Urinary bladder (tissue), 4 donors: ENCODE measurements around the gene PSMB5. TPM values are rescaled to one million over a fixed set of nuclear protein-coding genes. Genes with fewer than 3 reads are reported as not detected.
"Not testable (repeated sequence)": the region's sequence is repeated elsewhere in the genome, so short reads cannot be mapped to it uniquely, and the experiment has no call there.

Experiments used
- DNase-seq: peaks from one replicate; pipeline ENCODE4 v3.0.0-alpha.2; 2015; ENCODE audit errors: extremely low spot score
- H3K27ac ChIP-seq: one replicate; pipeline ENCODE4 v1.5.1; 2013; ENCODE audit warnings: low read depth, mild to moderate bottlenecking, moderate library complexity
- H3K36me3 ChIP-seq: one replicate; pipeline ENCODE4 v1.6.1; 2013; ENCODE audit warnings: mild to moderate bottlenecking, moderate library complexity; ENCODE audit not compliant: insufficient read depth
- H3K4me1 ChIP-seq: one replicate; pipeline ENCODE4 v1.6.1; 2013; ENCODE audit warnings: mild to moderate bottlenecking, moderate library complexity; ENCODE audit not compliant: insufficient read depth
- H3K4me3 ChIP-seq: one replicate; pipeline ENCODE4 v1.5.1; 2013; ENCODE audit warnings: low read depth, low read length
- WGBS: extraction: QIAGEN DNeasy Blood & Tissue Kit; methylation state at CpG from one replicate; pipeline ENCODE4 v1.1.7; 2013; 5-methylcytosine and 5-hydroxymethylcytosine counted together
- polyA plus RNA-seq: library from polyadenylated mRNA; stranded (reverse); fragments of 200-250 nt; gene quantifications from one replicate; pipeline ENCODE4 v1.2.3, GENCODE V29; 2013
- total RNA-seq: library from RNA; depleted of rRNA; stranded (reverse); fragments of >200 nt; gene quantifications from one replicate; pipeline ENCODE4 v1.2.3, GENCODE V29; 2014
- donor health status: healthy with polysubstance abuse.
- donor health status: healthy.

Gene PSMB5
- total and polyA plus RNA-seq, 2 donors, result 70.3 to 135 TPM

GRCh38 chr14:23006544-23007419, 27.9 kb downstream of the PSMB5 start:
- Histone ChIP-seq H3K4me1 (no peaks in the 10 kb centered on the region), H3K27ac (peak overlapping the region; percentile 91), H3K4me3 (peak overlapping the region; percentile 65), H3K36me3 (no peaks in the 10 kb centered on the region)
- WGBS, result under 1% methylated on average over 62 of the region's 62 CpGs
- DNase-seq, result peak; percentile 97

GRCh38 chr14:23006188-23006534, 28.5 kb downstream of the PSMB5 start:
- H3K36me3 ChIP-seq, result no peaks in the 10 kb centered on the region
- peak overlapping the region; percentile 91 for H3K27ac ChIP-seq
- no peaks in the 10 kb centered on the region for H3K4me1 ChIP-seq
- WGBS, result 44% methylated on average over 5 of the region's 5 CpGs
- no peak for DNase-seq
- H3K4me3 ChIP-seq, result peak overlapping the region; percentile 65

- Histone ChIP-seq H3K27ac (no peak overlapping the region), H3K4me1 (no peaks in the 10 kb centered on the region), H3K36me3 (no peaks in the 10 kb centered on the region), H3K4me3 (no peak overlapping the region)
- DNase-seq, result no peak
- WGBS, result 74% methylated on average over 3 of the region's 3 CpGs
These were observed 29.1 kb downstream of the PSMB5 start for GRCh38 chr14:23005451-23006187.

GRCh38 chr14:23004274-23004673, 30.4 kb downstream of the PSMB5 start:
- H3K4me1 ChIP-seq, H3K4me3 ChIP-seq, DNase-seq, H3K27ac ChIP-seq, H3K36me3 ChIP-seq: not testable (repeated sequence)
- 96% methylated on average over 4 of the region's 4 CpGs for WGBS

GRCh38 chr14:23002592-23002991, 32.1 kb downstream of the PSMB5 start:
- WGBS, result 96% methylated on average over 3 of the region's 3 CpGs
- no peaks in the 10 kb centered on the region for H3K4me1 ChIP-seq

GRCh38 chr14:23000860-23001259, 33.8 kb downstream of the PSMB5 start:
- Histone ChIP-seq H3K4me3 (no peak overlapping the region), H3K27ac (no peak overlapping the region), H3K4me1 (no peaks in the 10 kb centered on the region), H3K36me3 (peaks cover 2% of the 10 kb centered on the region)
- 92% methylated on average over 2 of the region's 2 CpGs for WGBS
- no peak for DNase-seq

More at GRCh38 chr14:23002592-23002991, 32.1 kb downstream of the PSMB5 start:
- Histone ChIP-seq H3K36me3 (peaks cover 2% of the 10 kb centered on the region), H3K27ac (no peak overlapping the region), H3K4me3 (no peak overlapping the region)
- no peak for DNase-seq

GRCh38 chr14:22998329-22999012, 36.2 kb downstream of the PSMB5 start:
- 87% methylated on average over 16 of the region's 16 CpGs for WGBS
- H3K4me1 ChIP-seq, result no peaks in the 10 kb centered on the region
- no peak overlapping the region for H3K4me3 ChIP-seq
- H3K36me3 ChIP-seq, result peaks cover 2% of the 10 kb centered on the region
- H3K27ac ChIP-seq, result no peak overlapping the region
- no peak for DNase-seq

- no peak for DNase-seq
- no peaks in the 10 kb centered on the region for H3K4me1 ChIP-seq
- no peak overlapping the region for H3K27ac ChIP-seq
- H3K4me3 ChIP-seq, result no peak overlapping the region
- 75% methylated on average over 9 of the region's 9 CpGs for WGBS
- H3K36me3 ChIP-seq, result peaks cover 2% of the 10 kb centered on the region
These were observed 36.9 kb downstream of the PSMB5 start for GRCh38 chr14:22997676-22998323.

GRCh38 chr14:22996768-22997654, 37.7 kb downstream of the PSMB5 start:
- Histone ChIP-seq H3K4me3 (no peak overlapping the region), H3K36me3 (peaks cover 2% of the 10 kb centered on the region)
- 68% methylated on average over 11 of the region's 11 CpGs for WGBS

GRCh38 chr14:22995889-22996625, 38.6 kb downstream of the PSMB5 start:
- WGBS, result 93% methylated on average over 9 of the region's 9 CpGs
- H3K4me1 ChIP-seq, result no peaks in the 10 kb centered on the region
- H3K36me3 ChIP-seq, result peaks cover 2% of the 10 kb centered on the region
- no peak for DNase-seq
- no peak overlapping the region for H3K27ac ChIP-seq
- H3K4me3 ChIP-seq, result no peak overlapping the region

More at GRCh38 chr14:22996768-22997654, 37.7 kb downstream of the PSMB5 start:
- H3K4me1 ChIP-seq, result no peaks in the 10 kb centered on the region
- no peak for DNase-seq
- H3K27ac ChIP-seq, result no peak overlapping the region

- Histone ChIP-seq H3K27ac (no peak overlapping the region), H3K4me3 (no peak overlapping the region), H3K36me3 (peaks cover 2% of the 10 kb centered on the region), H3K4me1 (no peaks in the 10 kb centered on the region)
- DNase-seq, result no peak
- 5% methylated on average over 4 of the region's 4 CpGs for WGBS
These were observed 39.9 kb downstream of the PSMB5 start for GRCh38 chr14:22994762-22995275.

GRCh38 chr14:22993517-22993916, 41.2 kb downstream of the PSMB5 start:
- Histone ChIP-seq H3K4me3 (no peak overlapping the region), H3K27ac (no peak overlapping the region)
- DNase-seq, result no peak

More at GRCh38 chr14:22993517-22993916, 41.2 kb downstream of the PSMB5 start:
- H3K4me1 ChIP-seq, result no peaks in the 10 kb centered on the region
- no peaks in the 10 kb centered on the region for H3K36me3 ChIP-seq
